GM23338 (cell line): ENCODE results near the gene GCK.

Source experiments
- EZH2 ChIP-seq: fragments of 200-600 bp; sonication (generic); IDR thresholded peaks from one replicate; pipeline ENCODE4 v1.8.0; 2017; ENCODE audit warnings: antibody characterized with exemption, mild to moderate bottlenecking, low read depth; ENCODE audit not compliant: unreplicated experiment
- EZH2phosphoT487 ChIP-seq: fragments of 200-600 bp; sonication (generic); IDR thresholded peaks from one replicate; pipeline ENCODE4 v1.8.1; 2018; ENCODE audit warnings: antibody characterized with exemption; ENCODE audit not compliant: unreplicated experiment
- POLR2AphosphoS5 ChIP-seq: IDR thresholded peaks from 2 replicates; pipeline ENCODE4 v1.6.1; 2016; ENCODE audit warnings: antibody characterized with exemption, low read depth
- ZNF331 ChIP-seq: fragments of 250-450 bp; sonication (Bioruptor Pico); IDR thresholded peaks from 2 replicates; pipeline ENCODE4 v1.5.0; 2020; ENCODE audit warnings: low read depth, mild to moderate bottlenecking, moderate library complexity
- TF ChIP-seq, protein P1 (sequence below), 2 experiments: fragments of 200-600 bp in 1 of 2; sonication (generic) in 1 of 2; conservative IDR thresholded peaks; 2 replicates each; pipeline versions ENCODE4 v1.5.1 to v1.6.1; 2016 to 2017; ENCODE audit warnings: antibody characterized with exemption in 2 of 2, low read depth in 2 of 2, mild to moderate bottlenecking in 2 of 2, moderate library complexity in 1 of 2
- TF ChIP-seq, protein P2 (sequence below): IDR thresholded peaks from one replicate; pipeline ENCODE4 v1.6.1; 2018; ENCODE audit warnings: antibody characterized with exemption; ENCODE audit not compliant: unreplicated experiment

DNA sequence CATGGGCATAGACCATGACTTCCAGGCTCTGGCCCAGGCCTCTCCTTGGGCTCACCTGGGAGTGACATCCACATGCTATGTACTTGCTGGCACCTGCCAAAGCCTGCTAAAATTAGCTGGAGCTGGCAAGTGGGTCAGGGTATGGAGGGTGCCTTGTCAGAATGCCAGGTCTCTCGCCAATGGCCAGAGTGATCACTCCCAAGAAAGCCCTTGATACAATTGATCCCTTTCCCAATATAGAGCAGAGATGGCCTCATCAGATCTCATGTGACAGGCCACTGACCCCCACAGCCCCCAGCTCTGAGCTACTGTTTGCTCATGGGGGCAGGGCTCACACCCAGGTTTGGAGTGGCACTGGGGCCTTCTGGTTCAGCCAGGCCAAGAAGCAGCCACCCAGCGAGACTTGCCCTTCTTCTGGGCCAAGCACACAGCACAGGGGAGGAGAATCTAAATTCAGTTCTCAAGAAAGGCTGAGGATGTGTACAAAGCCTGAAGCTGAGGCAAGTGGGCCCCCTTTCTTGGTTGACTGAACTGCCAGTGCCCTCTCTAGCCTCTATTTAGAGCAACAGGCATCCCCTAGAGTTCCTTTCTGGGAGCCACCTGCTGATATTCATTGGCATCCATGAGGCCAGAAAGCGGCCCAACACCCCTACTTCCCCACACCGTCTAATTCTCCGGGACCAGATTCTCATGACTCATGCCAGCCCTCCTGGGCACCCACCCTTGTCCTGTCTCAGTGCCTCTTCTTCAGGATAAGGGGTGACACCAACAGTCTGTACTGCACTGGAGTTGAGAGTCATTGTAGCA is 29.2 kb downstream of the GCK start:
- TF ChIP-seq POLR2AphosphoS5 (no peak), EZH2 (no peak), ZNF331 (no peak), EZH2phosphoT487 (no peak)
- TF ChIP-seq, protein P1, sequence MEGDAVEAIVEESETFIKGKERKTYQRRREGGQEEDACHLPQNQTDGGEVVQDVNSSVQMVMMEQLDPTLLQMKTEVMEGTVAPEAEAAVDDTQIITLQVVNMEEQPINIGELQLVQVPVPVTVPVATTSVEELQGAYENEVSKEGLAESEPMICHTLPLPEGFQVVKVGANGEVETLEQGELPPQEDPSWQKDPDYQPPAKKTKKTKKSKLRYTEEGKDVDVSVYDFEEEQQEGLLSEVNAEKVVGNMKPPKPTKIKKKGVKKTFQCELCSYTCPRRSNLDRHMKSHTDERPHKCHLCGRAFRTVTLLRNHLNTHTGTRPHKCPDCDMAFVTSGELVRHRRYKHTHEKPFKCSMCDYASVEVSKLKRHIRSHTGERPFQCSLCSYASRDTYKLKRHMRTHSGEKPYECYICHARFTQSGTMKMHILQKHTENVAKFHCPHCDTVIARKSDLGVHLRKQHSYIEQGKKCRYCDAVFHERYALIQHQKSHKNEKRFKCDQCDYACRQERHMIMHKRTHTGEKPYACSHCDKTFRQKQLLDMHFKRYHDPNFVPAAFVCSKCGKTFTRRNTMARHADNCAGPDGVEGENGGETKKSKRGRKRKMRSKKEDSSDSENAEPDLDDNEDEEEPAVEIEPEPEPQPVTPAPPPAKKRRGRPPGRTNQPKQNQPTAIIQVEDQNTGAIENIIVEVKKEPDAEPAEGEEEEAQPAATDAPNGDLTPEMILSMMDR (conservative IDR thresholded peaks at IDR 0.05; ENCODE audit: low read depth in 2 of 2), result no peak
- TF ChIP-seq, protein P2, sequence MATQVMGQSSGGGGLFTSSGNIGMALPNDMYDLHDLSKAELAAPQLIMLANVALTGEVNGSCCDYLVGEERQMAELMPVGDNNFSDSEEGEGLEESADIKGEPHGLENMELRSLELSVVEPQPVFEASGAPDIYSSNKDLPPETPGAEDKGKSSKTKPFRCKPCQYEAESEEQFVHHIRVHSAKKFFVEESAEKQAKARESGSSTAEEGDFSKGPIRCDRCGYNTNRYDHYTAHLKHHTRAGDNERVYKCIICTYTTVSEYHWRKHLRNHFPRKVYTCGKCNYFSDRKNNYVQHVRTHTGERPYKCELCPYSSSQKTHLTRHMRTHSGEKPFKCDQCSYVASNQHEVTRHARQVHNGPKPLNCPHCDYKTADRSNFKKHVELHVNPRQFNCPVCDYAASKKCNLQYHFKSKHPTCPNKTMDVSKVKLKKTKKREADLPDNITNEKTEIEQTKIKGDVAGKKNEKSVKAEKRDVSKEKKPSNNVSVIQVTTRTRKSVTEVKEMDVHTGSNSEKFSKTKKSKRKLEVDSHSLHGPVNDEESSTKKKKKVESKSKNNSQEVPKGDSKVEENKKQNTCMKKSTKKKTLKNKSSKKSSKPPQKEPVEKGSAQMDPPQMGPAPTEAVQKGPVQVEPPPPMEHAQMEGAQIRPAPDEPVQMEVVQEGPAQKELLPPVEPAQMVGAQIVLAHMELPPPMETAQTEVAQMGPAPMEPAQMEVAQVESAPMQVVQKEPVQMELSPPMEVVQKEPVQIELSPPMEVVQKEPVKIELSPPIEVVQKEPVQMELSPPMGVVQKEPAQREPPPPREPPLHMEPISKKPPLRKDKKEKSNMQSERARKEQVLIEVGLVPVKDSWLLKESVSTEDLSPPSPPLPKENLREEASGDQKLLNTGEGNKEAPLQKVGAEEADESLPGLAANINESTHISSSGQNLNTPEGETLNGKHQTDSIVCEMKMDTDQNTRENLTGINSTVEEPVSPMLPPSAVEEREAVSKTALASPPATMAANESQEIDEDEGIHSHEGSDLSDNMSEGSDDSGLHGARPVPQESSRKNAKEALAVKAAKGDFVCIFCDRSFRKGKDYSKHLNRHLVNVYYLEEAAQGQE, result no peak
